GM19239 (cell line): ENCODE data around the gene MARF1.
"Not testable (repeated sequence)": the region's sequence is repeated elsewhere in the genome, so short reads cannot be mapped to it uniquely, and the experiment has no call there.

Experiments used
- DNase-seq: peaks from one replicate; pipeline ENCODE4 v3.0.0; 2011; ENCODE audit warnings: low spot score; ENCODE audit not compliant: insufficient read length
- FAIRE-seq: peaks from 2 replicates; lab custom pipeline; 2011; peaks lifted over from hg19 to GRCh38; lab: Jason Lieb, UNC

The MARF1 gene

GRCh38 chr16:15576960-15577958 is 65.7 kb downstream of the MARF1 start:
- FAIRE-seq (no peak), DNase-seq (no peak)

GRCh38 chr16:15575293-15576049 is 67.5 kb downstream of the MARF1 start:
- FAIRE-seq (no peak), DNase-seq (no peak)

GRCh38 chr16:15574614-15574948 is 68.4 kb downstream of the MARF1 start:
- FAIRE-seq: no peak
- no peak for DNase-seq

- DNase-seq, FAIRE-seq: not testable (repeated sequence)
These were observed 68.9 kb downstream of the MARF1 start for GRCh38 chr16:15573896-15574613.

- DNase-seq: no peak
- no peak for FAIRE-seq
These were observed 69.6 kb downstream of the MARF1 start for GRCh38 chr16:15573274-15573895.

GRCh38 chr16:15572329-15573001 is 70.5 kb downstream of the MARF1 start:
- FAIRE-seq (no peak), DNase-seq (no peak)

GRCh38 chr16:15571557-15571956 is 71.4 kb downstream of the MARF1 start:
- DNase-seq: no peak
- FAIRE-seq: no peak

- not testable (repeated sequence) for FAIRE-seq
These were observed 72.3 kb downstream of the MARF1 start for GRCh38 chr16:15570666-15571065.

GRCh38 chr16:15567823-15568222 is 75.1 kb downstream of the MARF1 start:
- no peak for DNase-seq
- no peak for FAIRE-seq

More at GRCh38 chr16:15570666-15571065, 72.3 kb downstream of the MARF1 start:
- not testable (repeated sequence) for DNase-seq

GRCh38 chr16:15566095-15566494 is 76.9 kb downstream of the MARF1 start:
- FAIRE-seq (no peak), DNase-seq (no peak)

GRCh38 chr16:15564604-15565339 is 78.2 kb downstream of the MARF1 start:
- no peak for FAIRE-seq
- DNase-seq: no peak

GRCh38 chr16:15559176-15559575 is 83.8 kb downstream of the MARF1 start:
- FAIRE-seq: no peak
- DNase-seq: no peak

- DNase-seq (no peak), FAIRE-seq (no peak)
These were observed 85.7 kb downstream of the MARF1 start for GRCh38 chr16:15557258-15557657.

- DNase-seq (no peak), FAIRE-seq (no peak)
These were observed 86.8 kb downstream of the MARF1 start for GRCh38 chr16:15556130-15556529.

GRCh38 chr16:15553313-15554088 is 89.5 kb downstream of the MARF1 start:
- FAIRE-seq (no peak), DNase-seq (no peak)

GRCh38 chr16:15552507-15552906 is 90.4 kb downstream of the MARF1 start:
- DNase-seq (no peak), FAIRE-seq (no peak)

- no peak for FAIRE-seq
These were observed 94.5 kb downstream of the MARF1 start for GRCh38 chr16:15548482-15548891.

GRCh38 chr16:15547768-15548096 is 95.2 kb downstream of the MARF1 start:
- FAIRE-seq (no peak), DNase-seq (no peak)

More at GRCh38 chr16:15548482-15548891, 94.5 kb downstream of the MARF1 start:
- no peak for DNase-seq
